ENCODE results near the gene FNTB.

The FNTB gene

DNA sequence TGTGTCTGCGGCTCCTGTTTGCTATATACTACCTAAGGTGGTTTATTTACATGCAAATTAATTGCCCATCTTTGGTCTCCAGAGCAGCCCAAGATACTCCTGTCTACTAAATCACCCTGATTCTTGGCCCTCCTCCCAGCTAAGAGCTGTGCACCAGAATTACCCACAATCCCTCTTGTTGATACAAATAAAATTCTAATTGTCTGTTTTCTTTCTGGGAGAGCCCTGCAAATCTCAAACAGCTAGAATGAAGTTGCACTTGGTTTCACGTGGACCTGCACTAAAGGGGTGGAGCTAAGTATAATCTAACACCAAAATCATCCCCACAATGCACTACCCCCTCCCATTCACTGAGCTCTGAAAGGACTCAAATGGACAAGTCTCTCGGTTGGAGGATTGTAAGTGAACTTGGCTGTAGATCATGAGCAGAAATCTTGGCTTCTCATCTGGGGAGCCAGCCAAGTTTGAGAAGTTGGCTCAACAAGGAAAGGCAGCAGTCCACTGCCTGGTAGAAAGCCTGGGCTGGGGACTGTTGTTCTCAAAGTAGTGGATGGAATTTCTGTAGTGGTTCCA, 109.0 kb downstream of the FNTB start:
- DNase-seq = no peak

DNA sequence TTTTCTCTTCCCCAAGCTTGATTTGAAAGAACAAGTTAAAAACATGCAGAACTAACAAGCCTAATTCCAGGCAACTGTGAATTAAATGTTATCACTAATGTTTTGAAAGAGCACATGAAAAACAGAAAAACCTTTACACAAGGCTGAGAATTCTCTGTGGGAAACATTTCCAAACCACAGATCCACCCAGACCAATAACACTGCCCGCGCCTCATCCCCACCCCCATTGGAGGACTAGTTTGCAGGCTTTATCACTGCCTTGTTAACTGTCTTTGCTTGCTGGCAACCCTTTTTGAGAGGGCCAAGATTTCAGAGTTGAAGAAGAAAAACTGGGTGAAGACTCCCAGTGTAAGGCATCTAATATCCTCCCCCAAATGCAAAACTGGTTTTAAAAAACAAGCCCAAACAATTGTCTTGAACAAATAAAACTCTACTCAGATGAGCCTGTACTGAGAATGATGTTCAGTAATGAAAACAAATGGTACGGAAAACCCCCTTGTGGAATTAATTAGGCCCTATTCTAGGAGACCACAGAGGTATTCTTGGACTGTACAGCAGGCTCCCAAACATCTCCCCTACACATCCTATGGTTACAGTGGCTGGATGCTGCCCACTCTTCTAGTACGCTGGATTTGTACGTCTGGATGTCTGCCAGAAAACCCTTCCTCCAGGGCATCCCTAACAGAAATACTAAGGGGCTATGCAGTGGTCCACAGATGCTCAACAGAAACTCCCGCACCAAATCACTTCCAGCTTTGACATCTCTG, 109.8 kb downstream of the FNTB start:
- no peak for DNase-seq

- DNase-seq = no peak
Measured at GRCh38 chr14:65098586-65098985, 111.9 kb downstream of the FNTB start.

DNA sequence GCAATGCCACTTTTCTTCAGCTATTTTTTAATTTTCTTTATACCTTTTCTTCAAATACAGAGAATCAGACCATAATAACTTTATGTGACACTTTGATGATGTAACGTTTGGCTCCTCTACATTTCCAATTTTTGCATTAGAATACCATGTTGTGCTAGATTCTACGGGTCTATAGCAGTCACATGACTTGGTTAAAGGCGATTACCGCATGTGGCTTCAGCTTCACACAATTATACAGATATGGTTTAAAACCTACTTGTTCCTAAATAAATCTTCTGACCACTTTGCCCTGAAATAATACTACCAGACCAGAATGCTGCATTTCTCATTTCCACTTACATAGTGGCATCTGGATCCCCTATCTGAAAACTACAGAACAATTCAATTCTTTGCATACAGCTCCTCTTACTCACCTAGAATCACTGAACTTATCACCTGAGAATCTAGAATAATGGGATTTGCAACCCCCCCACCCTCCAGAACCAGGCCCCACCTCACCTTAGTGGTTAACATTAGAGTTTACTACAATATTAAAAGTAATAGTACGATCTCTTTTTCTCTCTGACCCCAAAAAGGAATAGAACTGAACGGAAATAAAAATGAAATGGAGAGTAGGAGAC, 114.3 kb downstream of the FNTB start:
- DNase-seq = no peak

DNA sequence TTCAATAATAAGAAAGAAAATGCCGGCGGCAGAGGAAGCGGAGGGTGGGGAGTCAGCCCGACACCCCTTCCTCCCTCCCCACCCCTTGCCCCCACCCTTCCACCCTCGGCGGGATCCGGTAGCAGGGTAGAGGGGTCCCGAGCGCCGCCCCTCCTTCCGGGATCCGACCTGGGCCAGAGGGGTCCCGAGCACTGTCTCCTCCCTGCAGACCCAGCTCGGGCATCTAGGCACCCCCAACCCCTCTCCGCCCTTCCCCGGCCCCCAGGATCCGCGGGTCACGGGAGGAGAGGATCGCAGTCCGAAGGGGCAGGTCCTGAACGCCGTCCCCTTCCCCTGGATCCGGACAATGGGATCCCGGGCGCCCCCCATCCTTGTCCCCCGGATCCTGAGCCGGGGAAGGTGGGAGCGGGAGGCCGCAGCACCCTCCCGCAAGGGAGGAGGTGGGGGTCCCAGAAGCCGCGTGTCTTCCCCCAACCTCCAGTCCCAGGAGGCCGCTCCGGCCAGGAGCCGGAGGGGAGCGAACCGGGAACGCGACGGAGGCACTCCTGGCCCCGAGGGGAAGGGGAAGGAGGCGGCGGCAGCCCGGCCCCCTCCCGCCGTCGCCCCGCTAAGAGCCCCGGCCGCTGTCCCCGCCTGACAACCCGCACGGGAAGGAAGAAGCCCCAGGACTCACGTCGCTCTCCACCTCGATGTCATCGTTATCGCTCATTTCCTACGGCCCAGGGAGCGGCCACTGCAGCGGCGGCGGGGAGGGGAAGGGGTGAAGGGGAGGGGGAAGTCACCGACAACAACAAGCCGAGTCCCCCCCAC, 115.1 kb downstream of the FNTB start:
- DNase-seq = no peak

DNA sequence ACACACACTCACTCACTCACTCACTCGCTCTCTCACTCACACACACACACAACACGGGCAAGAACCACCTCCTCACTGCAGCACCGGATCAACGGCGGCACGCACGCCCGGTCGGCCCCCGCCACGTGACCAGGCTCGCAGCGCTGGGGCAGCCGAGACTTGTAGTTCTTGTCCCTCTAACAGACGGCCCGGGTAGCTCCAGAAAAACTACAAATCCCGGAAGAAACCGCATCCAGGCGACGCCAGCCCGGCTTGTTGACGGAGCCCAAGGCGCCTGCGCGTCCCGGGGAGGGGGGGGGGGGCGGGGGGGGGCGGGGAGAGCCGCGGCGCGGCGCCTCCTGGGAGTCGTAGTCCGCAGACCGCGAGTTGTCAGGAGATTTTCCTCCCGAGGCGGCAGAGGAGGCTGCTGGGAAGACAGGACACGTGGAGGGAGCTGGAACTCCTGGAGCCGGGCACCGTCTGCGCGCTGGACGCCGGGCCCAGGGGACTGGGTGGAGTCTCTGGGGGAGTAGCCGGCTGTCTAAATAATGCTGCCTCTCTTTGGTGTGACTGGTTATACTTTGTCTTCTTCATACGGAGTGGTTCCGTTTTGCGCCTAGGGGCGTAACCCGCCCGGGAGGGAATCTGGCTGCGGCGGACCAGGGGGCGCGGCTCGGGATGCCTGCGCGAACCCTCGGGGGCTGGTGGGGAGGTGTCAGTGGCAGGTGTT, 115.9 kb downstream of the FNTB start, which contains the start of gene MAX:
TSS of gene MAX (minus strand) at position 77 of the 709 bp plus-strand sequence. CDS start 178 bp downstream, outside the sequence.
- DNase-seq = peak; percentile 86

GRCh38 chr14:65103150-65103760, 116.6 kb downstream of the FNTB start:
- no peak for DNase-seq

DNA sequence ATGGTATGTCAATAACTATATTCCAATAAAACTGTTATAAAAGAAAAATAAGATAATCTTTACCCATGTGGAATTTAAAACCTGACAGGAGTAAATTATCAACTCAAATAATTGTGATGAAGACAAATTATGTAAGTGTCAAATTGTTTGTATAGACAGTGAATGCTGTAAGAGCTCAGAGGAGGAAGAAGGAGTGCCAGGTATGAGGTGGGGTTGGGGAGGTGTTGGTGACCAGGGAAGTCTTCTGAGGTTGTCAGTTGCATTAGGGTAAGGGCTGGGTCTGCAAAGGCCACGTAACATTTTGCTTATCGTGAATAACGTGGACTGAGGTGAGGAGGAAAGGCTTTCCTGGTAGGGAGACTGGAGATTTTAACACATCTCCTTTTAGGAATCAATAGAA, 118.1 kb downstream of the FNTB start:
- DNase-seq = no peak

DNA sequence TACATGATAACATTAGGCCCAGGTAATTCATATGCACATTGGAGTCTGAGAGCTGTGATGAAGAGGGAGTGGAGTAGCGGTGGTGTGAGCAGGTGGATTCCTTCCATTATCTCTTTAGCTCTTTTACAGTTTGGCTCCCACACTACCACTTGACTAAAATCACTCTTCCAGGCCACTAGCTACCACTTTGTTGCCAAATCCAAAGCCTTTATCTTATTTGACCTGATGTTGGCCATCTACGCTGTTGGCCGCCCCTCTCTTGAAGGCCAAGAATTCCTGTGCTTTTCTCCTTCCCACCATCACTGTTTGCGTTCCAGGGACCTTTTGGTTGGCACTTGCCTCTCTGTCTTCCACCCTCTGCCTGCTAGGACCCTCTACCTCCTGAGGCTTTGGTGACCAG, 119.6 kb downstream of the FNTB start:
- no peak for DNase-seq

DNA sequence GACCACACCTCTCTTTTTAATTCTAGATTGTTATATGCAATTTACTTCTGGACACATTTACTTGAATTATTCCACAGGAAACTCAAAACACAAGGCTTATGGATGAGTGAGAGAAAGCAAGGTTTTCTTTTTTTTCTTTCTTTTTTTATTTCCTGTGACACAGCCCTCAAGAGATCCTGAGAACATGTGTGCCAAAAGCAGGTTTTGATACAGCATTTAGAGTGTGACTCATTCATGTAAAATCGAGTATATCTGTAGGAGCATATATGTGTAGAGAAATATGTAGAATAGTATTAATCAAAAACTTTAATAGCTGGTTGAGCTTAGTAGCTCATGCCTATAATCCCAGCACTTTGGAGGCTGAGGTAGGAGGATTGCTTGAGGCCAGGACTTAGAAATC, 120.0 kb downstream of the FNTB start:
- DNase-seq = no peak

DNA sequence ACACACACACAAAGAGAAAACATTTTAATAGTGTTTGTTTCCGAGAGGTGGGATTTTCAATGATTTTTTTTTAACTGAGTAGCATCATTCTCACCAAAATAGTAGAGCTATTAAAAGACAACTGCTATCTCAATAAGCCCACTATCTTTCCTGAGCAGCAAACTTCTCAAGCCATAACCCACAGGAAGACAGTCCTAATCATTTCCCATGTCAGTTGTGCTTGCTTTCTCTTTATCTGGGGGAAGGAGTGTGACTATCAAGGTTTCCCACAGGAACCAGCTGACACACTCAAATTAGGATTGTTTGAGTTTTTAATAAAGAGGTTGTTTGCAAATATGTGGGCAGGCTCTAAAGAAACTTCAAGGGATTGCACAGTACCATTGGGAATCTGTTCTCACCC, 120.5 kb downstream of the FNTB start:
- no peak for DNase-seq

DNA sequence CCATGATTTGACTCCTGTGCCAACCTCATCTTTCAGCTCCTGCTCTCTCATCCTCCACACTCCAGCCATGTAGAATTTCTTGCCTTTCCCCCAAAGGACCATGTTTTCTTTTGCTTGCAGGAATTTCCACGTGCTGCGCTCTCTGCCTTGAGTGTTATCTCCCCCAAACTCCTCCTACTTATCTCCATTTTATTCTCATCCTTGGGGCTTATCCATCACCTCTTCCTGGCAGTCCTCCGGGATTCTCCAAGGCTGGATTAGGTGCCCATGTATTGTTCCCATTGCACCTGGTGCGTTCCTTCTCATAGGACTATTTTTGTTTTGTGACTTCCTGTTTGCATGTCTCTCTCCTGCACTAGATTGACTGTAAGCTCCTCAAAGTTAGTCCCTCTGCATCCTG, 122.7 kb downstream of the FNTB start:
- no peak for DNase-seq

- no peak for DNase-seq
Measured at GRCh38 chr14:65110525-65110924, 123.8 kb downstream of the FNTB start.
